T-helper 9 cell (primary cell): ENCODE measurements around the gene TSR1.

Source experiments
- DNase-seq: peaks from one replicate; pipeline ENCODE4 v3.0.0-alpha.2; 2020
- total RNA-seq, 2 donors: gene quantifications; one replicate each; lab custom pipeline; 2026; lab: John Stamatoyannopoulos, UW

The TSR1 gene
- total RNA-seq = 51.4 to 103 reads per million in 2 donors

GRCh38 chr17:2336215-2336851 is at the start of gene TSR1:
TSS of gene TSR1 (minus strand) at chr17:2336457. CDS start at chr17:2336427, 30 bp downstream.
- DNase-seq = peak; percentile 84

GRCh38 chr17:2385240-2386210 is 49.3 kb upstream of the TSR1 start:
- no peak for DNase-seq

- DNase-seq = no peak
Measured at GRCh38 chr17:2384439-2385127, 48.3 kb upstream of the TSR1 start.

- DNase-seq = no peak
Measured at GRCh38 chr17:2383628-2384167, 47.4 kb upstream of the TSR1 start.

- DNase-seq = no peak
Measured at GRCh38 chr17:2380950-2381649, 44.8 kb upstream of the TSR1 start.

GRCh38 chr17:2380226-2380922 is 44.1 kb upstream of the TSR1 start:
- DNase-seq = no peak

- no peak for DNase-seq
Measured at GRCh38 chr17:2379489-2380225, 43.4 kb upstream of the TSR1 start.

GRCh38 chr17:2378905-2379304 is 42.6 kb upstream of the TSR1 start:
- no peak for DNase-seq

- no peak for DNase-seq
Measured at GRCh38 chr17:2377659-2378058, 41.4 kb upstream of the TSR1 start.

GRCh38 chr17:2376107-2376506 is 39.9 kb upstream of the TSR1 start:
- DNase-seq = no peak

- DNase-seq = no peak
Measured at GRCh38 chr17:2375406-2375805, 39.1 kb upstream of the TSR1 start.

- no peak for DNase-seq
Measured at GRCh38 chr17:2374549-2375285, 38.5 kb upstream of the TSR1 start.

- no peak for DNase-seq
Measured at GRCh38 chr17:2373179-2373578, 36.9 kb upstream of the TSR1 start.

- no peak for DNase-seq
Measured at GRCh38 chr17:2372681-2373080, 36.4 kb upstream of the TSR1 start.

GRCh38 chr17:2372180-2372579 is 35.9 kb upstream of the TSR1 start:
- no peak for DNase-seq

- no peak for DNase-seq
Measured at GRCh38 chr17:2371183-2372130, 35.2 kb upstream of the TSR1 start.

- DNase-seq = no peak
Measured at GRCh38 chr17:2370211-2370589, 33.9 kb upstream of the TSR1 start.

- DNase-seq = no peak
Measured at GRCh38 chr17:2369551-2370210, 33.4 kb upstream of the TSR1 start.

GRCh38 chr17:2369039-2369438 is 32.8 kb upstream of the TSR1 start:
- no peak for DNase-seq
